GM19372 (cell line): Measurements from ENCODE around the gene GLI3.

Experiments used
- ATAC-seq: cut with Tn5 transposase; IDR thresholded peaks from one replicate; pipeline ENCODE4 v1.9.1; 2021; ENCODE audit warnings: mild to moderate bottlenecking, low read depth, moderate library complexity; ENCODE audit not compliant: unreplicated experiment

GLI3 gene

DNA sequence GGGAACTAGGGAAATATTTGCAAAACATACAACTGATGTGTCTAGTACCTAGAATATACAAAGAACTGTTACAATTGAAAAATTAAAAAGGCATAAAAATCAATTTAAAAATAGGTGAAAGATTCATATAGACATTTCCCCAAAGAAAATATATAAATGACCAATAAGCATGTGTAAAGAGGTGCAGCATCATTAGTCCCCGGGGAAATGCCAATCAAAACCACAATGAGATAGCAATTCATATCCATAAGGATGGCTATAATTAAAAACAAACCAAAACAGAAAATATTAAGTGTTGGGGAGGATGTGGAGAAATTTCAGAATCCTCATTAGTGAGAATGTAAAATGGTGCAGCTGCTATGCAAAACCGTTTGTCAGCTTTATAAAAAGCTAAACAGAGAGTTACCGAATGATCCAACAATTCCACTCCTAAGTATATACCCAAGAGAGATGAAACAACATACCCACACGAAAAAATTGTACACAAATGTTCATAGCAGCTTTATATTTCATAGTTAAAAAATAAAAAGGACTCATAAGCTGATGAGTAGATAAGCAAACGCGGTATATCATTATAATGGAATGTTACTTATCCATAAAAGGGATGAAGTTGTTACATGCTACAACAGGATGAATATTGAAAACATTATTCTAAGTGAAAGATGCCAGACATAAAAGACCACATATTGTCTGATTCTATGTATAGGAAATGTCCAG lies 324.0 kb downstream of the GLI3 start:
- no peak for ATAC-seq

DNA sequence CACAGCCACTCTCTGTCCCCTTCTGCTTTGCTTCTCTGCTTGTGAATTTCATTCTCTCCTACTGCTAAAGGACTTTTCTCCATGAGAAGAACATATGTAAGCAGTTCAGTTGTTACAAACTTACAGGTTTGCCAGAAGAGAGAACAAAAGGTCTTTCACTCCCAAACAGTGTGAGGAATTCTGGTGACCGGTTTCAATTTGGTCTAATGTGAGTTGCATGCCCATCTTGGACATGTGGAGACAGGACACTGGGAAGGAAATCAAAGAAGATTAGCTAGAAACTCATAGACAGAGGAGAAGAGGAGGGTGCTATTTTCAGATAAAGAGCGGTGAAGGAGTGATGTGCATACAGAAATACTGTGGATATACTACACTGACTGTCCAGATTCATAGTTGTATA lies 324.6 kb downstream of the GLI3 start:
- ATAC-seq, result no peak

DNA sequence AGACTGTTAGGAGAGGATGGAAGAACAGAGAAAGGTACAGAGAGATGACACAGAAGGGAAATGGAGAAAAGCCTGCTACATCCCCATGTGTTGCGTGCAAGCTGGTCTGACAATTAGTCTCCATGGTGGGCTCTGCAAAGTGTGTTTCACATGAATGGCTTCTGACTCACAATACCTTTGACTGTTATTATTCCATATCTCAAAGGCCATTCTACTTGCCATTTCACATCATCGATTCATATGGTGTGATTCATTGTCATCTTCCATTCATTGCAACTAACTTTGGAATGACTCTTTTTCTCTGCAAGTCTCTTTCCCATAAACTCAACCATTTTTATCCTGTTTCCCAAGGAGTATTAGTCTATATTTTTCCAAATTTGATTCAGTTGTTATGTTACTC lies 325.2 kb downstream of the GLI3 start:
- ATAC-seq, result no peak
